ENCODE measurements around the gene FZD7. TPM values are rescaled to one million over a fixed set of nuclear protein-coding genes. Genes with fewer than 3 reads are reported as not detected.

Gene FZD7
- total and polyA plus RNA-seq, 8 donors = 11.1 to 43.1 (median 38.0) TPM

GRCh38 chr2:202023198-202023903 lies 10.3 kb upstream of the FZD7 start:
- H3K36me3 ChIP-seq = no peaks in the 10 kb centered on the region
- H3K27ac ChIP-seq = peak overlapping the region in 1 of 2 donors; percentile 54
- intact Hi-C loops (cut with DNase I) = no loop called here
- no peaks in the 10 kb centered on the region for H3K27me3 ChIP-seq
- DNase-seq = peak in 2 of 4 donors; percentile 54 to 73
- ATAC-seq = peak; percentile 85
- no peaks in the 10 kb centered on the region for H3K9me3 ChIP-seq
- H3K4me1 ChIP-seq = peaks cover 0 to 3% of the 10 kb centered on the region in 2 donors
- no peak for TF ChIP-seq CTCF (IDR thresholded peaks at IDR 0.05)
- no peak overlapping the region for H3K4me3 ChIP-seq

GRCh38 chr2:202023904-202024266 lies 9.8 kb upstream of the FZD7 start:
- DNase-seq (peak in 2 of 4 donors; percentile 72 to 81), ATAC-seq (peak; percentile 86)
- no peaks in the 10 kb centered on the region for H3K27me3 ChIP-seq
- intact Hi-C loops (cut with DNase I) = no loop called here
- H3K36me3 ChIP-seq = no peaks in the 10 kb centered on the region
- no peaks in the 10 kb centered on the region for H3K9me3 ChIP-seq
- no peak for TF ChIP-seq CTCF (IDR thresholded peaks at IDR 0.05)
- no peak overlapping the region for H3K4me3 ChIP-seq
- peaks cover 0 to 3% of the 10 kb centered on the region in 2 donors for H3K4me1 ChIP-seq
- H3K27ac ChIP-seq = peak overlapping the region in 1 of 2 donors; percentile 54

- no peaks in the 10 kb centered on the region for H3K36me3 ChIP-seq
- H3K4me1 ChIP-seq = peaks cover 0 to 3% of the 10 kb centered on the region in 2 donors
- ATAC-seq = no peak
- intact Hi-C loops (cut with DNase I) = no loop called here
- H3K4me3 ChIP-seq = no peak overlapping the region
- DNase-seq = peak in 1 of 4 donors; percentile 13
- H3K27me3 ChIP-seq = no peaks in the 10 kb centered on the region
- H3K9me3 ChIP-seq = no peaks in the 10 kb centered on the region
- no peak for TF ChIP-seq CTCF (IDR thresholded peaks at IDR 0.05)
- H3K27ac ChIP-seq = no peak overlapping the region
Observed at GRCh38 chr2:202024871-202025270, 8.8 kb upstream of the FZD7 start.

- ATAC-seq = no peak
- intact Hi-C loops (cut with DNase I) = no loop called here
Observed at GRCh38 chr2:202025816-202026215, 7.8 kb upstream of the FZD7 start.

More at GRCh38 chr2:202025816-202026215, 7.8 kb upstream of the FZD7 start:
- Histone ChIP-seq H3K4me3 (no peak overlapping the region), H3K27ac (no peak overlapping the region), H3K4me1 (peaks cover 0 to 3% of the 10 kb centered on the region in 2 donors), H3K9me3 (no peaks in the 10 kb centered on the region), H3K27me3 (peaks cover 0 to 2% of the 10 kb centered on the region in 2 donors), H3K36me3 (no peaks in the 10 kb centered on the region)
- DNase-seq = no peak
- TF ChIP-seq CTCF (IDR thresholded peaks at IDR 0.05) = no peak
